Lower leg skin (tissue), 3 donors: ENCODE results near the gene SSTR4.

ENCODE experiments used
- CTCF ChIP-seq, 3 donors: fragments of 450-650 bp; IDR thresholded peaks; one replicate each; pipeline ENCODE4 v1.5.1; 2016; ENCODE audit warnings: antibody characterized with exemption in 3 of 3, mild to moderate bottlenecking in 3 of 3, moderate library complexity in 2 of 3
- POLR2A ChIP-seq, 2 donors: fragments of 450-650 bp; IDR thresholded peaks; one replicate each; pipeline ENCODE4 v1.6.1; 2016 to 2017; ENCODE audit warnings: antibody characterized with exemption in 2 of 2, mild to moderate bottlenecking in 1 of 2, moderate library complexity in 1 of 2

- TF ChIP-seq POLR2A (IDR thresholded peaks at IDR 0.05): no peak
- no peak for TF ChIP-seq CTCF (IDR thresholded peaks at IDR 0.05)
Measured at GRCh38 chr20:23080521-23080920, 45.4 kb downstream of the SSTR4 start.
